ENCODE measurements around the gene SRGAP3. TPM values are rescaled to one million over a fixed set of nuclear protein-coding genes. Genes with fewer than 3 reads are reported as not detected.

SRGAP3 gene
- total and polyA plus RNA-seq, 8 donors = 5.1 to 28.9 (median 22.4) TPM

GRCh38 chr3:9178697-9179096, 70.7 kb downstream of the SRGAP3 start:
- Histone ChIP-seq H3K27me3 (no peaks in the 10 kb centered on the region), H3K27ac (no peak overlapping the region), H3K4me3 (no peak overlapping the region), H3K36me3 (no peaks in the 10 kb centered on the region), H3K9me3 (no peaks in the 10 kb centered on the region), H3K4me1 (peaks cover 0 to 6% of the 10 kb centered on the region in 2 donors)
- DNase-seq = no peak
- ATAC-seq = no peak
- intact Hi-C loops (cut with DNase I) = no loop called here
- TF ChIP-seq, protein P1, sequence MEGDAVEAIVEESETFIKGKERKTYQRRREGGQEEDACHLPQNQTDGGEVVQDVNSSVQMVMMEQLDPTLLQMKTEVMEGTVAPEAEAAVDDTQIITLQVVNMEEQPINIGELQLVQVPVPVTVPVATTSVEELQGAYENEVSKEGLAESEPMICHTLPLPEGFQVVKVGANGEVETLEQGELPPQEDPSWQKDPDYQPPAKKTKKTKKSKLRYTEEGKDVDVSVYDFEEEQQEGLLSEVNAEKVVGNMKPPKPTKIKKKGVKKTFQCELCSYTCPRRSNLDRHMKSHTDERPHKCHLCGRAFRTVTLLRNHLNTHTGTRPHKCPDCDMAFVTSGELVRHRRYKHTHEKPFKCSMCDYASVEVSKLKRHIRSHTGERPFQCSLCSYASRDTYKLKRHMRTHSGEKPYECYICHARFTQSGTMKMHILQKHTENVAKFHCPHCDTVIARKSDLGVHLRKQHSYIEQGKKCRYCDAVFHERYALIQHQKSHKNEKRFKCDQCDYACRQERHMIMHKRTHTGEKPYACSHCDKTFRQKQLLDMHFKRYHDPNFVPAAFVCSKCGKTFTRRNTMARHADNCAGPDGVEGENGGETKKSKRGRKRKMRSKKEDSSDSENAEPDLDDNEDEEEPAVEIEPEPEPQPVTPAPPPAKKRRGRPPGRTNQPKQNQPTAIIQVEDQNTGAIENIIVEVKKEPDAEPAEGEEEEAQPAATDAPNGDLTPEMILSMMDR (IDR thresholded peaks at IDR 0.05) = no peak

DNA sequence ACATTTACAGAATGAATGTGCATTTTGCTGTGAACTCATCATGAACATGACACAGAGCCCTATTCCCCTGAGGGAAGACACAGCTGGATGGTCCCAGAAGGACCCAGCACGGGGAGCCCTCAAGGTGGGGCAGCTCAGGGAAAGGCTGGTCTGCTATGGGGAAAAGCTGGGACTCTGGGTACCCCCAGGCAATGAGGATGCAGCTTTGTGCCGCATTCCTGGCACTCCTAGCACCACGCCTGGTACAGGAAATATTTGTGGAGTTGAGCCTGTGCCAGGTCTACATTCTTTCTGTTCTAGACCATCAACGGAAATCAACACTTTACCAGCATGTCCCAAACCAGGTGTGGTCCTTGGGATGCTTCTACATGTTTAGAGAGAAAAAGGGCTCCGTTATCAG, 74.0 kb downstream of the SRGAP3 start:
- TF ChIP-seq, protein P1 (IDR thresholded peaks at IDR 0.05) = no peak
- DNase-seq = no peak
- H3K27ac ChIP-seq = no peak overlapping the region

DNA sequence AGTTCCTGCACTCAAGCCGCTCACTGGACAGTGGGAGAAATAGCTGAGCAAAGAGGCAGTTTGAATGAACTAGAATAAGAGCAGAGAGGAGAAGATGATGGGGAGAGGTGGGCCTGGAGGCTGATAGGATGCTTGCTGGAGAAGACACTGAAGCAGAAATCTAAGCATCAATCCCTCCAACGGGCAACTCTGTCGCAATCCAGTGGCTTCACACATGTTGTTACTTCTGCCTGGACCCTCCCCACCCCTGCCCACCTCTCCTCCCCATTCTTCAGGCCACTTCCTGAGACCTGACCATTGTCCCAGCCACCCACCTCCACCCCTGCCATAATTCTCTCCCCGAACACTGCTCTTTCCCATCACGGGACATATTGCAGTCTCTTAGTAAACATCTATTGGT, 76.0 kb downstream of the SRGAP3 start:
- Histone ChIP-seq H3K9me3 (no peaks in the 10 kb centered on the region), H3K27ac (no peak overlapping the region), H3K4me1 (peaks cover 0 to 5% of the 10 kb centered on the region in 2 donors), H3K27me3 (no peaks in the 10 kb centered on the region), H3K4me3 (no peak overlapping the region), H3K36me3 (no peaks in the 10 kb centered on the region)
- intact Hi-C loops (cut with DNase I) = no loop called here
- DNase-seq = no peak
- no peak for ATAC-seq
- TF ChIP-seq, protein P1 (IDR thresholded peaks at IDR 0.05) = no peak

More for the DNA sequence above, 74.0 kb downstream of the SRGAP3 start:
- intact Hi-C loops (cut with DNase I) = no loop called here
- ATAC-seq = peak; percentile 64
- Histone ChIP-seq H3K9me3 (no peaks in the 10 kb centered on the region), H3K27me3 (no peaks in the 10 kb centered on the region), H3K36me3 (no peaks in the 10 kb centered on the region), H3K4me1 (peaks cover 4 to 5% of the 10 kb centered on the region in 2 donors), H3K4me3 (no peak overlapping the region)

DNA sequence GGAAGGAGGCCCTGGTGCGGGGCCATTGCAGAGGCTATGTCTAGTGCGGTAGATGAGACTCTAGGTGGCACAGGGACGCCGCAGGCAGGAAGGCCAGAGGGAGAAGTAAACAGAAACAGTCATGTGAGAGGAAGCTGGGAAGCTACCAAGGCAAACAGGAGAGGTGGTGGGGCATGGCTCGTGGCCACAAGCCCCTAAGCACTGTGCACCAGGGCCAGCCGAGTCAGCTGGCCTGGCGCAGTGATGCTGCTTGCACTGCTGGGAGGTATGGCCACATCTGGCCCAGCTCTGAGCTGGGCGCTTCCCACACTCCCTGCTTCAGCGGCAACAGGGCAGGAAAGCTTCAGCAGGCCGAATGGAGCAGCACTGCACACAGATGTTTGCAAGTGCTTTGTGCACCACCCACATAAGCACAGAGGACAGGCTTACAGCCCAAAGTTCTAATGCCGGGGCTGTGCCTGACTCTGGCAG, 76.6 kb downstream of the SRGAP3 start:
- Histone ChIP-seq H3K4me3 (no peak overlapping the region), H3K9me3 (no peaks in the 10 kb centered on the region), H3K4me1 (peaks cover 0 to 5% of the 10 kb centered on the region in 2 donors), H3K36me3 (no peaks in the 10 kb centered on the region), H3K27ac (no peak overlapping the region), H3K27me3 (no peaks in the 10 kb centered on the region)
- peak in 1 of 4 donors; percentile 32 for DNase-seq
- intact Hi-C loops (cut with DNase I) = no loop called here
- TF ChIP-seq, protein P1 (IDR thresholded peaks at IDR 0.05) = no peak
- ATAC-seq = no peak

GRCh38 chr3:9170851-9171160, 78.6 kb downstream of the SRGAP3 start:
- H3K27ac ChIP-seq = no peak overlapping the region
- intact Hi-C loops (cut with DNase I) = no loop called here
- H3K9me3 ChIP-seq = no peaks in the 10 kb centered on the region
- no peaks in the 10 kb centered on the region for H3K27me3 ChIP-seq
- TF ChIP-seq, protein P1 (IDR thresholded peaks at IDR 0.05) = no peak
- no peak overlapping the region for H3K4me3 ChIP-seq
- ATAC-seq = no peak
- no peak for DNase-seq
- H3K36me3 ChIP-seq = no peaks in the 10 kb centered on the region
- peaks cover 0 to 5% of the 10 kb centered on the region in 2 donors for H3K4me1 ChIP-seq
